Neuronal stem cell (in vitro differentiated cells): ENCODE results near the gene USP21.

Experiments used
- DNase-seq: peaks from one replicate; pipeline ENCODE4 v3.0.0-alpha.2; 2013; ENCODE audit warnings: low spot score
- H2AFZ ChIP-seq: one replicate; pipeline ENCODE4 v1.6.1; 2013; ENCODE audit warnings: mild to moderate bottlenecking, low read length, inconsistent platforms
- H2AK5ac ChIP-seq: 2 replicates; pipeline ENCODE4 v1.6.1; 2013; ENCODE audit warnings: low read depth, mild to moderate bottlenecking, inconsistent platforms, low read length, moderate library complexity, mixed read lengths
- H2BK120ac ChIP-seq: 2 replicates; pipeline ENCODE4 v1.6.1; 2013; ENCODE audit warnings: low read depth, mild to moderate bottlenecking, inconsistent platforms, low read length, moderate library complexity, mixed read lengths
- H2BK12ac ChIP-seq: one replicate; pipeline ENCODE4 v1.6.1; 2013; ENCODE audit warnings: low read length, inconsistent platforms
- H2BK15ac ChIP-seq: 2 replicates; pipeline ENCODE4 v1.6.1; 2013; ENCODE audit warnings: mild to moderate bottlenecking, low read length, inconsistent platforms, mixed read lengths
- H2BK5ac ChIP-seq: one replicate; pipeline ENCODE4 v1.6.1; 2013; ENCODE audit warnings: inconsistent platforms, mild to moderate bottlenecking, low read length, moderate library complexity
- H3K14ac ChIP-seq: one replicate; pipeline ENCODE4 v1.6.1; 2013; ENCODE audit warnings: low read length, inconsistent platforms
- H3K18ac ChIP-seq: 2 replicates; pipeline ENCODE4 v1.6.1; 2013; ENCODE audit warnings: low read length, inconsistent platforms
- H3K23ac ChIP-seq: 2 replicates; pipeline ENCODE4 v1.6.1; 2013; ENCODE audit warnings: low read depth, mild to moderate bottlenecking, mixed read lengths, low read length, inconsistent platforms; ENCODE audit not compliant: poor library complexity
- H3K27ac ChIP-seq: replicated peaks from 3 replicates; pipeline ENCODE4 v1.5.1; 2013; ENCODE audit warnings: low read length, inconsistent platforms
- H3K27me3 ChIP-seq, 3 experiments: 2 replicates each; pipeline ENCODE4 v1.6.1; 2013; ENCODE audit warnings: low read length in 3 of 3, mild to moderate bottlenecking in 2 of 3, inconsistent platforms in 1 of 3, low read depth in 1 of 3, mixed read lengths in 1 of 3, moderate library complexity in 1 of 3; ENCODE audit not compliant: control insufficient read depth in 3 of 3, insufficient read depth in 3 of 3
- H3K36me3 ChIP-seq, 2 donors: replicated peaks in 1 of 2; 2 replicates each; pipeline ENCODE4 v1.6.1; 2013; ENCODE audit warnings: low read length in 2 of 2; ENCODE audit not compliant: control insufficient read depth in 2 of 2, insufficient read depth in 2 of 2
- H3K4ac ChIP-seq: 2 replicates; pipeline ENCODE4 v1.6.1; 2013; ENCODE audit warnings: inconsistent platforms, mild to moderate bottlenecking, low read length, moderate library complexity
- H3K4me1 ChIP-seq, 2 donors: 1 replicate in 1 of 2; 2 replicates in 1 of 2; pipeline ENCODE4 v1.6.1; 2013; ENCODE audit warnings: low read length in 2 of 2, low read depth in 1 of 2; ENCODE audit not compliant: control insufficient read depth in 2 of 2, insufficient read depth in 1 of 2
- H3K4me2 ChIP-seq: one replicate; pipeline ENCODE4 v1.6.1; 2013; ENCODE audit warnings: mild to moderate bottlenecking, low read length, inconsistent platforms; ENCODE audit not compliant: insufficient read depth, poor library complexity, severe bottlenecking
- H3K4me3 ChIP-seq, 2 donors: 2 replicates each; pipeline ENCODE4 v1.5.1; 2013; ENCODE audit warnings: low read length in 2 of 2, mild to moderate bottlenecking in 2 of 2, inconsistent platforms in 1 of 2, moderate library complexity in 1 of 2
- H3K79me1 ChIP-seq: one replicate; pipeline ENCODE4 v1.6.1; 2013; ENCODE audit warnings: low read depth, mild to moderate bottlenecking, inconsistent platforms, low read length, moderate library complexity
- H3K9ac ChIP-seq: one replicate; pipeline ENCODE4 v1.6.1; 2013; ENCODE audit warnings: mild to moderate bottlenecking, low read depth, low read length, inconsistent platforms; ENCODE audit not compliant: poor library complexity
- H3K9me3 ChIP-seq, 2 donors: replicated peaks in 1 of 2; 2 replicates each; pipeline versions ENCODE3 to v1.6.1; 2013; ENCODE audit warnings: low read length in 2 of 2, mild to moderate bottlenecking in 2 of 2, inconsistent platforms in 1 of 2, low read depth in 1 of 2, mixed read lengths in 1 of 2, moderate library complexity in 1 of 2; ENCODE audit not compliant: control insufficient read depth in 2 of 2, insufficient read depth in 1 of 2
- H4K8ac ChIP-seq: one replicate; pipeline ENCODE4 v1.6.1; 2013; ENCODE audit warnings: low read depth, mild to moderate bottlenecking, inconsistent platforms, low read length, moderate library complexity
- H4K91ac ChIP-seq: one replicate; pipeline ENCODE4 v1.6.1; 2013; ENCODE audit warnings: low read length, low read depth, mild to moderate bottlenecking, inconsistent platforms; ENCODE audit not compliant: poor library complexity
- WGBS, 2 donors: extraction: QIAGEN DNeasy Blood & Tissue Kit; methylation state at CpG; one replicate each; pipeline ENCODE4 v1.1.7; 2013; ENCODE audit warnings: missing lambda C conversion rate in 2 of 2, mixed read lengths in 1 of 2; ENCODE audit not compliant: insufficient read length in 2 of 2, insufficient replicate concordance in 1 of 2; ENCODE audit errors: extremely low coverage in 2 of 2; 5-methylcytosine and 5-hydroxymethylcytosine counted together

USP21 gene

GRCh38 chr1:161161652-161162051, 2.4 kb downstream of the USP21 start:
- Histone ChIP-seq H2BK12ac (no peak overlapping the region), H3K18ac (no peak overlapping the region), H3K36me3 (peaks cover 35 to 72% of the 10 kb centered on the region in 2 donors), H2AK5ac (no peak overlapping the region), H3K4me3 (peak overlapping the region in 1 of 2 donors; percentile 48), H3K27me3 (no peaks in the 10 kb centered on the region), H3K4me1 (peaks cover 6 to 9% of the 10 kb centered on the region in 2 donors), H3K23ac (no peak overlapping the region), H2BK15ac (no peak overlapping the region), H3K4ac (no peak overlapping the region), H2BK120ac (no peak overlapping the region), H3K79me1 (peaks cover 5% of the 10 kb centered on the region), H4K8ac (no peak overlapping the region), H3K27ac (no peak overlapping the region), H2BK5ac (peak overlapping the region; percentile 20), H3K9ac (no peak overlapping the region), H3K9me3 (no peaks in the 10 kb centered on the region), H3K14ac (no peak overlapping the region), H3K4me2 (no peak overlapping the region), H4K91ac (no peak overlapping the region), H2AFZ (no peak overlapping the region)
- WGBS, 2 donors = no CpG with 5 or more reads among the region's 5 CpGs
- no peak for DNase-seq

- DNase-seq = no peak
Measured at GRCh38 chr1:161162052-161162451, 2.8 kb downstream of the USP21 start.

GRCh38 chr1:161162806-161163205, 3.5 kb downstream of the USP21 start:
- Histone ChIP-seq H3K23ac (no peak overlapping the region), H3K18ac (no peak overlapping the region), H3K79me1 (peaks cover 6% of the 10 kb centered on the region), H3K4ac (no peak overlapping the region), H4K91ac (no peak overlapping the region), H3K4me2 (no peak overlapping the region), H2BK12ac (no peak overlapping the region), H3K36me3 (peaks cover 29 to 61% of the 10 kb centered on the region in 2 donors), H2BK15ac (no peak overlapping the region), H3K4me3 (no peak overlapping the region), H2BK5ac (no peak overlapping the region), H3K4me1 (peaks cover 9 to 13% of the 10 kb centered on the region in 2 donors), H3K9ac (no peak overlapping the region), H4K8ac (no peak overlapping the region), H3K27ac (no peak overlapping the region), H2BK120ac (no peak overlapping the region), H3K27me3 (no peaks in the 10 kb centered on the region), H3K9me3 (no peaks in the 10 kb centered on the region), H2AFZ (no peak overlapping the region), H2AK5ac (no peak overlapping the region), H3K14ac (no peak overlapping the region)
- DNase-seq = no peak
- no CpG with 5 or more reads among the region's 10 CpGs for WGBS, 2 donors

More at GRCh38 chr1:161162052-161162451, 2.8 kb downstream of the USP21 start:
- no peak overlapping the region for H3K18ac ChIP-seq
- no peak overlapping the region for H2BK120ac ChIP-seq
- H3K14ac ChIP-seq = no peak overlapping the region
- no peak overlapping the region for H2BK15ac ChIP-seq
- H2AK5ac ChIP-seq = no peak overlapping the region
- H3K4ac ChIP-seq = no peak overlapping the region
- no peak overlapping the region for H3K27ac ChIP-seq
- H4K8ac ChIP-seq = no peak overlapping the region
- no peaks in the 10 kb centered on the region for H3K9me3 ChIP-seq
- WGBS, 2 donors = no CpG with 5 or more reads among the region's 7 CpGs
- peaks cover 6 to 10% of the 10 kb centered on the region in 2 donors for H3K4me1 ChIP-seq
- H3K27me3 ChIP-seq = no peaks in the 10 kb centered on the region
- H3K4me3 ChIP-seq = no peak overlapping the region
- H3K4me2 ChIP-seq = no peak overlapping the region
- no peak overlapping the region for H2AFZ ChIP-seq
- no peak overlapping the region for H3K23ac ChIP-seq
- H3K9ac ChIP-seq = no peak overlapping the region
- H4K91ac ChIP-seq = no peak overlapping the region
- peaks cover 5% of the 10 kb centered on the region for H3K79me1 ChIP-seq
- no peak overlapping the region for H2BK12ac ChIP-seq
- H2BK5ac ChIP-seq = peak overlapping the region; percentile 20
- H3K36me3 ChIP-seq = peaks cover 32 to 68% of the 10 kb centered on the region in 2 donors

GRCh38 chr1:161163793-161164192, 4.5 kb downstream of the USP21 start:
- H3K9me3 ChIP-seq = no peaks in the 10 kb centered on the region
- H3K4ac ChIP-seq = no peak overlapping the region
- H3K14ac ChIP-seq = no peak overlapping the region
- H3K9ac ChIP-seq = no peak overlapping the region
- no peak overlapping the region for H3K27ac ChIP-seq
- no peak overlapping the region for H2BK120ac ChIP-seq
- H3K4me3 ChIP-seq = no peak overlapping the region
- no peak overlapping the region for H3K4me2 ChIP-seq
- WGBS, 2 donors = no CpG with 5 or more reads among the region's 5 CpGs
- H3K36me3 ChIP-seq = peaks cover 29 to 51% of the 10 kb centered on the region in 2 donors
- H2BK5ac ChIP-seq = no peak overlapping the region
- H2BK12ac ChIP-seq = no peak overlapping the region
- peaks cover 8 to 11% of the 10 kb centered on the region in 2 donors for H3K4me1 ChIP-seq
- no peak overlapping the region for H4K8ac ChIP-seq
- no peak overlapping the region for H2AFZ ChIP-seq
- no peak overlapping the region for H2BK15ac ChIP-seq
- no peaks in the 10 kb centered on the region for H3K27me3 ChIP-seq
- DNase-seq = no peak
- no peak overlapping the region for H2AK5ac ChIP-seq
- no peak overlapping the region for H3K23ac ChIP-seq
- H3K79me1 ChIP-seq = peaks cover 7% of the 10 kb centered on the region
- H3K18ac ChIP-seq = no peak overlapping the region
- no peak overlapping the region for H4K91ac ChIP-seq
